Measurements from ENCODE around the gene SNORC. TPM values are rescaled to one million over a fixed set of nuclear protein-coding genes. Genes with fewer than 3 reads are reported as not detected.

Gene SNORC
- polyA plus RNA-seq, 1 donor (not counting 4 experiments of a cell fraction or from before 2014, with no cell fraction given): 0.66 TPM

DNA sequence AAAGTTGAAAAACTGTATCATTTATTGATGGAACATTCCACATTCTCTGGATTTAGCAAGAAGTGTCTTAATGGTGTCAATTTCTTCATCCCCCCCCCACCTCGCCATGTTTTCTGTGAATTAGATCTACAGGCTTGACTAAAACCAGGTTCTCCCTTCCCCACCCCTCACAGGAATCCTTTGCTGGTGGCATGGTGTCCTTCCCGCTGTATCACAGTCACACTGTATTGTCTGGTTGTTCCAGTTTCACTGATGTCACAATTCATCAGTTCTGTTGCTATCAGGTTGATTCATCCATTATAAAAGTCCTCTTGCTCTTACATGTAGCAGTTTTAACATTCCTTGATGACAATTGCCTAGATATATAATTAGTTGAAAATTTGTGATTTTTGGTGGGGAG is 6.1 kb upstream of the SNORC start:
- DNase-seq (ENCODE audit: low read depth, low spot score): no peak
- FAIRE-seq: no peak
- dilution Hi-C loops (cut with MboI; ENCODE audit: extremely low pct_ligation_motif_present, low sequenced_read_pairs): loop anchor here (25.0 kb wide), 1 partner anchor 373 kb away; no protein-coding TSS in a partner anchor

GRCh38 chr2:232865165-232865564 is 4.9 kb upstream of the SNORC start:
- dilution Hi-C loops (cut with MboI; ENCODE audit: extremely low pct_ligation_motif_present, low sequenced_read_pairs): loop anchor here (25.0 kb wide), 1 partner anchor 372 kb away; no protein-coding TSS in a partner anchor
- H3K9ac ChIP-seq (ENCODE audit: control insufficient read depth, extremely low read depth, insufficient read depth, low read length): no peak overlapping the region
- no peak overlapping the region for H3K27ac ChIP-seq (ENCODE audit: control insufficient read depth, insufficient read depth, low read length)
- no peaks in the 10 kb centered on the region for H4K20me1 ChIP-seq (ENCODE audit: control insufficient read depth, extremely low read depth, insufficient read depth, low read length)
- H3K27me3 ChIP-seq (ENCODE audit: control insufficient read depth, extremely low read depth, insufficient read depth, low read length): no peaks in the 10 kb centered on the region
- peaks cover 8% of the 10 kb centered on the region for H3K4me1 ChIP-seq (ENCODE audit: control insufficient read depth, extremely low read depth, insufficient read depth, low read length)
- no peak overlapping the region for H2AFZ ChIP-seq (ENCODE audit: control insufficient read depth, low read length)
- no peaks in the 10 kb centered on the region for H3K79me2 ChIP-seq (ENCODE audit: control insufficient read depth, insufficient read depth, low read length)
- no peak overlapping the region for H3K4me3 ChIP-seq (ENCODE audit: control insufficient read depth in 2 of 3, extremely low read depth in 1 of 3, insufficient read depth in 2 of 3, low read depth in 1 of 3, low read length in 3 of 3)
- FAIRE-seq (no peak), DNase-seq (ENCODE audit: low read depth, low spot score) (no peak)
- H3K9me1 ChIP-seq (ENCODE audit: control insufficient read depth, extremely low read depth, insufficient read depth, low read length): no peaks in the 10 kb centered on the region
- H3K4me2 ChIP-seq (ENCODE audit: control insufficient read depth, extremely low read depth, insufficient read depth, low read depth, low read length): no peak overlapping the region
- H3K9me3 ChIP-seq (ENCODE audit: control insufficient read depth, low read depth, low read length): no peaks in the 10 kb centered on the region
- H3K36me3 ChIP-seq (ENCODE audit: control insufficient read depth in 2 of 2, extremely low read depth in 1 of 2, insufficient read depth in 2 of 2, low read length in 2 of 2): peaks cover 0 to 12% of the 10 kb centered on the region in 2 experiments
- no peak for TF ChIP-seq EZH2 (IDR thresholded peaks at IDR 0.05; ENCODE audit: low read length)
- TF ChIP-seq, protein P1, sequence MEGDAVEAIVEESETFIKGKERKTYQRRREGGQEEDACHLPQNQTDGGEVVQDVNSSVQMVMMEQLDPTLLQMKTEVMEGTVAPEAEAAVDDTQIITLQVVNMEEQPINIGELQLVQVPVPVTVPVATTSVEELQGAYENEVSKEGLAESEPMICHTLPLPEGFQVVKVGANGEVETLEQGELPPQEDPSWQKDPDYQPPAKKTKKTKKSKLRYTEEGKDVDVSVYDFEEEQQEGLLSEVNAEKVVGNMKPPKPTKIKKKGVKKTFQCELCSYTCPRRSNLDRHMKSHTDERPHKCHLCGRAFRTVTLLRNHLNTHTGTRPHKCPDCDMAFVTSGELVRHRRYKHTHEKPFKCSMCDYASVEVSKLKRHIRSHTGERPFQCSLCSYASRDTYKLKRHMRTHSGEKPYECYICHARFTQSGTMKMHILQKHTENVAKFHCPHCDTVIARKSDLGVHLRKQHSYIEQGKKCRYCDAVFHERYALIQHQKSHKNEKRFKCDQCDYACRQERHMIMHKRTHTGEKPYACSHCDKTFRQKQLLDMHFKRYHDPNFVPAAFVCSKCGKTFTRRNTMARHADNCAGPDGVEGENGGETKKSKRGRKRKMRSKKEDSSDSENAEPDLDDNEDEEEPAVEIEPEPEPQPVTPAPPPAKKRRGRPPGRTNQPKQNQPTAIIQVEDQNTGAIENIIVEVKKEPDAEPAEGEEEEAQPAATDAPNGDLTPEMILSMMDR (optimal IDR thresholded peaks at IDR 0.05 in 1 of 3, IDR thresholded peaks at IDR 0.05 in 1 of 3, conservative IDR thresholded peaks at IDR 0.05 in 1 of 3; ENCODE audit: extremely low read depth in 1 of 3, insufficient read depth in 2 of 3, low read length in 3 of 3): no peak

More for the DNA sequence above, 6.1 kb upstream of the SNORC start:
- Histone ChIP-seq H3K4me2 (ENCODE audit: control insufficient read depth, extremely low read depth, insufficient read depth, low read depth, low read length) (no peak overlapping the region), H4K20me1 (ENCODE audit: control insufficient read depth, extremely low read depth, insufficient read depth, low read length) (no peaks in the 10 kb centered on the region), H3K9me1 (ENCODE audit: control insufficient read depth, extremely low read depth, insufficient read depth, low read length) (no peaks in the 10 kb centered on the region), H3K4me3 (ENCODE audit: control insufficient read depth in 2 of 3, extremely low read depth in 1 of 3, insufficient read depth in 2 of 3, low read depth in 1 of 3, low read length in 3 of 3) (no peak overlapping the region), H3K9me3 (ENCODE audit: control insufficient read depth, low read depth, low read length) (no peaks in the 10 kb centered on the region), H2AFZ (ENCODE audit: control insufficient read depth, low read length) (no peak overlapping the region), H3K4me1 (ENCODE audit: control insufficient read depth, extremely low read depth, insufficient read depth, low read length) (peaks cover 8% of the 10 kb centered on the region), H3K36me3 (ENCODE audit: control insufficient read depth in 2 of 2, extremely low read depth in 1 of 2, insufficient read depth in 2 of 2, low read length in 2 of 2) (peaks cover 5 to 12% of the 10 kb centered on the region in 2 experiments), H3K27ac (ENCODE audit: control insufficient read depth, insufficient read depth, low read length) (no peak overlapping the region), H3K27me3 (ENCODE audit: control insufficient read depth, extremely low read depth, insufficient read depth, low read length) (no peaks in the 10 kb centered on the region), H3K9ac (ENCODE audit: control insufficient read depth, extremely low read depth, insufficient read depth, low read length) (no peak overlapping the region), H3K79me2 (ENCODE audit: control insufficient read depth, insufficient read depth, low read length) (no peaks in the 10 kb centered on the region)
- TF ChIP-seq EZH2 (IDR thresholded peaks at IDR 0.05; ENCODE audit: low read length): no peak
- TF ChIP-seq, protein P1 (optimal IDR thresholded peaks at IDR 0.05 in 1 of 3, IDR thresholded peaks at IDR 0.05 in 1 of 3, conservative IDR thresholded peaks at IDR 0.05 in 1 of 3; ENCODE audit: extremely low read depth in 1 of 3, insufficient read depth in 2 of 3, low read length in 3 of 3): no peak
